Esophagus muscularis mucosa (tissue), 4 donors: ENCODE measurements around the gene VAV1. TPM values are rescaled to one million over a fixed set of nuclear protein-coding genes. Genes with fewer than 3 reads are reported as not detected.
"Not testable (repeated sequence)": the region's sequence is repeated elsewhere in the genome, so short reads cannot be mapped to it uniquely, and the experiment has no call there.

Source experiments
- DNase-seq: peaks from one replicate; pipeline ENCODE4 v3.0.0-alpha.2; 2017; ENCODE audit errors: extremely low spot score
- H3K27ac ChIP-seq, 4 donors: fragments of 200-600 bp; sonication (generic); replicated peaks in 1 of 4; 1 replicate in 3 of 4; 2 replicates in 1 of 4; pipeline ENCODE4 v1.5.1; 2016 to 2019; ENCODE audit warnings: mild to moderate bottlenecking in 1 of 4
- H3K27me3 ChIP-seq, 4 donors: fragments of 200-600 bp; sonication (generic); one replicate each; pipeline versions ENCODE4 v1.5.1 to v1.6.0; 2016 to 2019
- H3K36me3 ChIP-seq, 4 donors: fragments of 200-600 bp; sonication (generic); one replicate each; pipeline ENCODE4 v1.5.1; 2016 to 2019
- H3K4me1 ChIP-seq, 4 donors: fragments of 200-600 bp; sonication (generic); one replicate each; pipeline ENCODE4 v1.5.1; 2016 to 2019
- H3K4me3 ChIP-seq, 4 donors: fragments of 200-600 bp; sonication (generic); 1 replicate in 2 of 4; 2 replicates in 2 of 4; pipeline ENCODE4 v1.5.1; 2016 to 2019; ENCODE audit warnings: mild to moderate bottlenecking in 4 of 4, moderate library complexity in 1 of 4
- H3K9me3 ChIP-seq, 4 donors: fragments of 200-600 bp; sonication (generic); 1 replicate in 3 of 4; 2 replicates in 1 of 4; pipeline ENCODE4 v1.5.1; 2016 to 2019
- CTCF ChIP-seq, 3 experiments: fragments of 200-600 bp in 2 of 3; fragments of 450-650 bp in 1 of 3; sonication (generic) in 2 of 3; IDR thresholded peaks; one replicate each; pipeline ENCODE4 v1.5.1; 2017 to 2019; ENCODE audit warnings: antibody characterized with exemption in 3 of 3, mild to moderate bottlenecking in 2 of 3, moderate library complexity in 1 of 3
- EP300 ChIP-seq: sonication (generic); formaldehyde crosslinking; IDR thresholded peaks from one replicate; pipeline ENCODE4 v1.6.1; 2017; ENCODE audit warnings: antibody characterized with exemption
- POLR2A ChIP-seq: fragments of 450-650 bp; IDR thresholded peaks from one replicate; pipeline ENCODE4 v1.6.1; 2017; ENCODE audit warnings: antibody characterized with exemption, moderate library complexity, mild to moderate bottlenecking, low read depth
- POLR2AphosphoS5 ChIP-seq, 2 donors: sonication (generic); formaldehyde crosslinking; IDR thresholded peaks; one replicate each; pipeline ENCODE4 v1.6.1; 2017; ENCODE audit warnings: antibody characterized with exemption in 2 of 2
- WGBS: methylation state at CpG from one replicate; pipeline ENCODE4 v1.1.5; 2018; 5-methylcytosine and 5-hydroxymethylcytosine counted together
- intact Hi-C: fragments of 100-400 bp; cut with DNase I; formaldehyde crosslinking; loops from one replicate; pipeline ENCODE4 v1.15.1; 2023
- total RNA-seq, 4 donors: library from RNA; depleted of rRNA; stranded (reverse); fragments of >200 nt; gene quantifications; one replicate each; pipeline versions ENCODE4 v1.1.0 to v1.2.1, GENCODE V29; 2016

The VAV1 gene
- total RNA-seq, 4 donors from 2014 or later, result 2.9 to 8.0 (median 4.1) TPM

GRCh38 chr19:6772866-6773322, 386 bp downstream of the VAV1 start:
- no peak for DNase-seq
- peak overlapping the region in 2 of 4 donors; percentile 10 to 48 for H3K27ac ChIP-seq
- H3K36me3 ChIP-seq, result no peaks in the 10 kb centered on the region
- H3K9me3 ChIP-seq, result no peaks in the 10 kb centered on the region
- peaks cover 0 to 3% (median under 1%) of the 10 kb centered on the region in 4 donors for H3K4me1 ChIP-seq
- TF ChIP-seq EP300 (no peak), POLR2A (no peak), POLR2AphosphoS5 (IDR thresholded peaks at IDR 0.05) (no peak), CTCF (IDR thresholded peaks at IDR 0.05) (no peak)
- peak overlapping the region; percentile 37 to 56 (median 44) for H3K4me3 ChIP-seq
- H3K27me3 ChIP-seq, result peaks cover 0 to 41% (median 3%) of the 10 kb centered on the region in 4 donors
- intact Hi-C loops, result no loop called here
- 64% methylated on average over 4 of the region's 14 CpGs for WGBS

GRCh38 chr19:6773323-6773931, 919 bp downstream of the VAV1 start:
- Histone ChIP-seq H3K4me3 (peak overlapping the region; percentile 37 to 56 (median 44)), H3K27me3 (peaks cover 0 to 36% (median under 1%) of the 10 kb centered on the region in 4 donors), H3K27ac (peak overlapping the region in 2 of 4 donors; percentile 10 to 48), H3K4me1 (no peaks in the 10 kb centered on the region), H3K9me3 (no peaks in the 10 kb centered on the region), H3K36me3 (no peaks in the 10 kb centered on the region)
- 42% methylated on average over 6 of the region's 8 CpGs for WGBS
- TF ChIP-seq POLR2AphosphoS5 (IDR thresholded peaks at IDR 0.05), result no peak
- no peak for TF ChIP-seq CTCF (IDR thresholded peaks at IDR 0.05)
- TF ChIP-seq EP300, result no peak
- no peak for TF ChIP-seq POLR2A
- DNase-seq, result no peak
- intact Hi-C loops, result no loop called here

- 72% methylated on average over 11 of the region's 11 CpGs for WGBS
- no peak for TF ChIP-seq CTCF (IDR thresholded peaks at IDR 0.05)
- no peak for TF ChIP-seq POLR2A
- TF ChIP-seq EP300, result no peak
- no peak for TF ChIP-seq POLR2AphosphoS5 (IDR thresholded peaks at IDR 0.05)
- DNase-seq, result no peak
- H3K4me3 ChIP-seq, result no peak overlapping the region
- no peaks in the 10 kb centered on the region for H3K4me1 ChIP-seq
- H3K36me3 ChIP-seq, result no peaks in the 10 kb centered on the region
- no peak overlapping the region for H3K27ac ChIP-seq
- intact Hi-C loops, result no loop called here
- peaks cover 0 to 20% (median 0%) of the 10 kb centered on the region in 4 donors for H3K27me3 ChIP-seq
- no peaks in the 10 kb centered on the region for H3K9me3 ChIP-seq
These were observed 2.6 kb downstream of the VAV1 start for GRCh38 chr19:6774821-6775707.

- H3K9me3 ChIP-seq, H3K4me3 ChIP-seq, H3K36me3 ChIP-seq, H3K4me1 ChIP-seq, H3K27ac ChIP-seq, intact Hi-C loops, DNase-seq: not testable (repeated sequence)
- peaks cover 0 to 20% (median 0%) of the 10 kb centered on the region in 4 donors for H3K27me3 ChIP-seq
These were observed 3.5 kb downstream of the VAV1 start for GRCh38 chr19:6776045-6776444.

GRCh38 chr19:6776999-6777398, 4.5 kb downstream of the VAV1 start:
- no peak for TF ChIP-seq EP300
- TF ChIP-seq POLR2A, result no peak
- TF ChIP-seq CTCF (IDR thresholded peaks at IDR 0.05), result no peak
- TF ChIP-seq POLR2AphosphoS5 (IDR thresholded peaks at IDR 0.05), result no peak
- Histone ChIP-seq H3K4me3 (no peak overlapping the region), H3K27me3 (peaks cover 0 to 14% (median 0%) of the 10 kb centered on the region in 4 donors), H3K36me3 (no peaks in the 10 kb centered on the region), H3K4me1 (peaks cover 0 to 8% (median 2%) of the 10 kb centered on the region in 4 donors), H3K9me3 (no peaks in the 10 kb centered on the region), H3K27ac (no peak overlapping the region)
- intact Hi-C loops, result no loop called here
- no peak for DNase-seq
- WGBS, result 96% methylated on average over 4 of the region's 4 CpGs
